Parathyroid adenoma (tissue), 2 donors: ENCODE data around the gene FDX1.

Experiments
- H2AFZ ChIP-seq: fragments of 300-600 bp; sonication (generic); one replicate; pipeline ENCODE4 v1.7.0; 2017; ENCODE audit warnings: antibody characterized with exemption, mild to moderate bottlenecking
- H3K27ac ChIP-seq: fragments of 300-600 bp; sonication (generic); one replicate; pipeline ENCODE4 v1.7.0; 2017
- H3K27me3 ChIP-seq: fragments of 300-600 bp; sonication (generic); one replicate; pipeline ENCODE4 v1.7.0; 2017; ENCODE audit warnings: low read length; ENCODE audit not compliant: control insufficient read depth, insufficient read depth
- H3K36me3 ChIP-seq: fragments of 300-600 bp; sonication (generic); one replicate; pipeline ENCODE4 v1.7.0; 2017; ENCODE audit warnings: low read length; ENCODE audit not compliant: control insufficient read depth, insufficient read depth
- H3K4me1 ChIP-seq: fragments of 300-600 bp; sonication (generic); one replicate; pipeline ENCODE4 v1.7.0; 2017; ENCODE audit warnings: control low read depth
- H3K4me2 ChIP-seq: fragments of 300-600 bp; sonication (generic); one replicate; pipeline ENCODE4 v1.7.0; 2017; ENCODE audit warnings: low read length
- H3K4me3 ChIP-seq: fragments of 300-600 bp; sonication (generic); one replicate; pipeline ENCODE4 v1.7.0; 2017; ENCODE audit warnings: low read depth, low read length
- H3K79me2 ChIP-seq: fragments of 300-600 bp; sonication (generic); one replicate; pipeline ENCODE4 v1.7.0; 2017; ENCODE audit warnings: control low read depth
- H3K9ac ChIP-seq: fragments of 300-600 bp; sonication (generic); one replicate; pipeline ENCODE4 v1.7.0; 2017; ENCODE audit warnings: mild to moderate bottlenecking
- H3K9me3 ChIP-seq: fragments of 300-600 bp; sonication (generic); one replicate; pipeline ENCODE4 v1.7.0; 2017; ENCODE audit warnings: low read length; ENCODE audit not compliant: control insufficient read depth
- CTCF ChIP-seq: fragments of 300-600 bp; sonication (generic); IDR thresholded peaks from one replicate; pipeline ENCODE4 v1.7.0; 2017; ENCODE audit warnings: antibody characterized with exemption, mild to moderate bottlenecking
- donor health status: primary hyperparathyroidism.

The FDX1 gene

DNA sequence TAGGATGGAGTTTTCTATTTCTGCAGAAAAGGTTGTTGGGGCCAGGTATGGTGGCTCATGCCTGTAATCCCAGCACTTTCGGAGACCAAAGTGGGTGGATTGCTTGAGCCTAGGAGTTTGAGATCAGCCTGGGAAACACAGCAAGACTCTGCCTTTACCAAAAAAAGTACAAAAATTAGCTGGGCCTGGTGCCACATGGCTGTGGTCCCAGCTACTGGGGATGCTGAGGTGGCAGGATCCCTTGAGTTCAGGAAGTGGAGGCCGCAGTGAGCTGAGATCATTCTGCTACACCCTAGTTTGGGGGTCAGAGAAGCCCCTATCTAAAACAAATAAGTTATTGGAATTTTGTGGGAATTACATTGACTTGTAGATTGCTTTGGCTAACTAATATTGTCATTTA is 71.7 kb downstream of the FDX1 start:
- TF ChIP-seq CTCF: no peak
- Histone ChIP-seq H3K79me2 (no peaks in the 10 kb centered on the region), H2AFZ (no peak overlapping the region), H3K36me3 (no peaks in the 10 kb centered on the region), H3K9me3 (no peaks in the 10 kb centered on the region), H3K27me3 (no peaks in the 10 kb centered on the region), H3K4me3 (no peak overlapping the region), H3K4me2 (no peak overlapping the region), H3K27ac (no peak overlapping the region), H3K9ac (no peak overlapping the region), H3K4me1 (no peaks in the 10 kb centered on the region)

- Histone ChIP-seq H3K9ac (no peak overlapping the region), H3K27ac (no peak overlapping the region), H3K4me1 (no peaks in the 10 kb centered on the region), H2AFZ (no peak overlapping the region), H3K4me2 (no peak overlapping the region), H3K4me3 (no peak overlapping the region), H3K27me3 (no peaks in the 10 kb centered on the region), H3K79me2 (no peaks in the 10 kb centered on the region), H3K9me3 (no peaks in the 10 kb centered on the region), H3K36me3 (no peaks in the 10 kb centered on the region)
- no peak for TF ChIP-seq CTCF
Measured at GRCh38 chr11:110505528-110506284, 76.0 kb downstream of the FDX1 start.

DNA sequence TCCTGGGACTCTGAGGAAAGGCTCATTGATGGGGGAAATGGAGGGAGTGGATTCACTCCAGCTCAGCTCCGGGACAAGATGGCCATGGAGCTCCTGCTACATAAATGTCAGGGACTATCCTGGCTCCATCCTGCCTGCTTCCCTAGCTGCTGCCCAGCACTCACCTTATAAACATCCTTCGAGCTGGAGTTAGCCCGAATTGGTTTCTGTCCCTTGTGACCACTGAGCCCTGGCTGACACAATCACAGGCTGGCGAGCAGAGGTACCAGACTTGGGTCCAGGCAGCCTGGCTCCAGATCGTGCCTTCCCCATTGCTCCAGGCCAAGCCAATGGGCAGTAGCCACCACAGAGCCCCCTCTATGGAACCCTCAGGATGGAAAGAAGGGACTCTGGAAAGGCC is 77.6 kb downstream of the FDX1 start:
- Histone ChIP-seq H3K4me1 (no peaks in the 10 kb centered on the region), H3K9ac (no peak overlapping the region), H3K9me3 (no peaks in the 10 kb centered on the region), H3K27ac (no peak overlapping the region), H3K36me3 (no peaks in the 10 kb centered on the region), H2AFZ (no peak overlapping the region), H3K4me2 (no peak overlapping the region), H3K79me2 (no peaks in the 10 kb centered on the region), H3K4me3 (no peak overlapping the region), H3K27me3 (no peaks in the 10 kb centered on the region)
- no peak for TF ChIP-seq CTCF

DNA sequence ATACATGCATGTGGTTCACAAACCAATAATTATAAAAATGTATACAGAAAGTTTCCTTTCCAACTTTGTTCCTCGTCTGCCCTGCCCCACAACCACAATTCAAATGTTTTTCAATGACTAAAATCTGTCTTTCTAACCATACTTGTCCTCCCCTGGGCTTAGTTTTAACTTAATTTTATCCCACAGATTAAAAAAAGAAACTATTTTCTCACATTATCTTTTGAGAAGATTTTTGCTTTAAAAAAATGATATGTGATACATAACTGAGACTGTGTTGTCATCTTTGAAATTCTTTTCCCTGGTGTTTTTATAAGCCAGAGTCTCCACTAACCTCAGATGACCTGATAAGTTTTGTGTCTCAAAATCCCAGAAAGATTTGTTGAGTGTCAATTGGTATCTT is 79.0 kb downstream of the FDX1 start:
- no peak overlapping the region for H3K4me2 ChIP-seq
- H3K27me3 ChIP-seq: no peaks in the 10 kb centered on the region
- H3K9ac ChIP-seq: no peak overlapping the region
- H3K4me3 ChIP-seq: no peak overlapping the region
- H3K36me3 ChIP-seq: no peaks in the 10 kb centered on the region
- no peaks in the 10 kb centered on the region for H3K4me1 ChIP-seq
- TF ChIP-seq CTCF: no peak
- no peak overlapping the region for H2AFZ ChIP-seq
- H3K79me2 ChIP-seq: no peaks in the 10 kb centered on the region
- H3K27ac ChIP-seq: no peak overlapping the region
- H3K9me3 ChIP-seq: no peaks in the 10 kb centered on the region

GRCh38 chr11:110509472-110509871 is 79.7 kb downstream of the FDX1 start:
- no peak overlapping the region for H3K27ac ChIP-seq
- no peaks in the 10 kb centered on the region for H3K9me3 ChIP-seq
- no peak overlapping the region for H2AFZ ChIP-seq
- no peaks in the 10 kb centered on the region for H3K79me2 ChIP-seq
- no peaks in the 10 kb centered on the region for H3K4me1 ChIP-seq
- no peak overlapping the region for H3K9ac ChIP-seq
- H3K4me2 ChIP-seq: no peak overlapping the region
- no peaks in the 10 kb centered on the region for H3K36me3 ChIP-seq
- H3K27me3 ChIP-seq: no peaks in the 10 kb centered on the region
- no peak overlapping the region for H3K4me3 ChIP-seq
- no peak for TF ChIP-seq CTCF
